Left renal cortex interstitium (tissue), 4 donors: ENCODE measurements around the gene MBTPS1. TPM values are rescaled to one million over a fixed set of nuclear protein-coding genes. Genes with fewer than 3 reads are reported as not detected.
"Not testable (repeated sequence)": the region's sequence is repeated elsewhere in the genome, so short reads cannot be mapped to it uniquely, and the experiment has no call there.

Experiments
- DNase-seq, 4 donors: peaks; one replicate each; pipeline ENCODE4 v3.0.0-alpha.2; 2013; ENCODE audit warnings: low read depth in 4 of 4, low spot score in 2 of 4, missing footprints in 1 of 4
- polyA plus RNA-seq, 4 donors: library from polyadenylated mRNA; unstranded; fragments of 120-200 nt; gene quantifications; one replicate each; pipeline ENCODE4 v1.2.1, GENCODE V29; 2013; ENCODE audit not compliant: insufficient read length in 4 of 4

The MBTPS1 gene
- polyA plus RNA-seq, 4 donors = 106 to 121 (median 117) TPM

DNA sequence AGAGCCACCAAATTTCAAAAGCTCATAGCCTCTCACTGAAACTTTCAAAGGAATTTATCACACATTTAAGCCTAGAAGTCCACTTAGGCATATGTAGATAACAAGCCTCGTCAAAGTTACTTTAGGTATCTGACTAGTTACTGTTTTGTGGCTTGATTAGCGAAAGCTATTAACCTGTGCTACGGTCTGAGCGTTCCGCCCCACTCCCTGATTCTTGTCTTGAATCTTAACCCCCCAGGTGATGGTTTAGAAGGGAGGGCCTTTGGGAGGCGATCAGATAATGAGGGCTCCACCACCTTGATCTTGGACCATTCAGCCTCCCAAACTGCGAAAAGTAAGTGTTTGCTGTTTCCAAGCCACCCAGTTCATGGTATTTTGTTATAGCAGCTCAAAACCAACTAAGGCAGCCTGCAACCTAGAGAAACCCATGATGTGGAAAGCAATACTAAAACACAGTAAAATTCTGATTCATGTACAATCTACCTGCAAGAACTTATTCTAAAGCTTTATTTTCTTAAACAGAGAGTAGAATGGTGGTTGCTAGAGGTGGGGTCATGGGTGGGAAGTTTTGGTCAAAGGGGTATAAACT, 21.1 kb upstream of the MBTPS1 start:
- no peak for DNase-seq

DNA sequence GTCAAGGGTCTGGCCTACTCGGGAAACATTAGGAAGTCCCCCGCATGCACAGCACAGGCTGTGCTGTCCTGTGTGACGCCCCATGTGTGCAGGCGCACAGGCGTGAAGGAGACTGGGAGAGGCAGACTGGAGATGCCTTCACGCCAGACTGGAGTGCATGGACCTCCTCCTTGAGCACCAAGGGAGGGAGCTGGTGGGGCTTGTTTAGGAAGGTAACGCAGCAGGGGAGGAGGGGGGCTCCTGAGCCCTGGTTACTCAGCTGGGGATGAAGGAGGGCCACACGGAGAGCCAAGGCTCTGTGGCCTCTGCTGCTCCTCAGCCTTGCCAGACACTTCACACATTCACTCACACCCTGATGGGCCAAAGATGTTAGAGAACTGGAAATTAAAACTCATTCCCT, 20.5 kb upstream of the MBTPS1 start:
- no peak for DNase-seq

DNA sequence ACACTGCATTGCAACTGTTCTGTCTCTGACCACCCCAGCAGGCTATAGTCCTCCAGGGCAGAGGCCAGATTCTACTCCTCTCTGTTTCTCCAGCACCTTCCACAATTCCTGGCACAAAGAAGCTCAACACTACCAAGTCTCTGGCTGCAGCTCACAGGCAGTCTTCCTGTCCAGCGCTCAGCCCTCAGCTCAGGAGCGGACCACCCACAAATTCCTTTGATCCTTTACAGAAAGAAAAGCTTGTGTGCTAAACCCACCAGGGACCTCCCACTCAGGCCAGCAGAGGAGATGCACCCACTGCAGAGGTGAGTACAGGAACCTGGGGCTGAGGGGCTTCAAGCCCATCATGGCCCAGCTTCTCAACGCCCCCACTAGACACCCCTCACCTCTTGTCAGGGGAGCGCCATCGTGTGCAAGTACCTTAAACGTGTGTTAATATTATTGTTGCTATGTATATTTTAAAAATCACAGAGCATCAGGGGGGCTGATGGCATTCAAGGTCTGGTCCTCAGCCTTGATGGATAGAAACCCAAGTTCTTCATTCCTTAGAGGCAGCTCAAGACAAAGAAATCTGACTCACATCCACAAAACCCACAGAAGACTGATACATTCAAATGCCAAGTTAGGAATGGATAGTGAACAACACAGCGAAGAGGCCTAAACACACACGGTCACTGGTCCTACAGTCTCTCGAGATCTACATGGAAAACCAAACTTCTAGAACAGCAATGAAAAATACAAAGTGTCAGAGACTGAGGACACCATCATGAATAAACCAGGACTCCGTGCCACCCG, 19.8 kb upstream of the MBTPS1 start:
- no peak for DNase-seq

DNA sequence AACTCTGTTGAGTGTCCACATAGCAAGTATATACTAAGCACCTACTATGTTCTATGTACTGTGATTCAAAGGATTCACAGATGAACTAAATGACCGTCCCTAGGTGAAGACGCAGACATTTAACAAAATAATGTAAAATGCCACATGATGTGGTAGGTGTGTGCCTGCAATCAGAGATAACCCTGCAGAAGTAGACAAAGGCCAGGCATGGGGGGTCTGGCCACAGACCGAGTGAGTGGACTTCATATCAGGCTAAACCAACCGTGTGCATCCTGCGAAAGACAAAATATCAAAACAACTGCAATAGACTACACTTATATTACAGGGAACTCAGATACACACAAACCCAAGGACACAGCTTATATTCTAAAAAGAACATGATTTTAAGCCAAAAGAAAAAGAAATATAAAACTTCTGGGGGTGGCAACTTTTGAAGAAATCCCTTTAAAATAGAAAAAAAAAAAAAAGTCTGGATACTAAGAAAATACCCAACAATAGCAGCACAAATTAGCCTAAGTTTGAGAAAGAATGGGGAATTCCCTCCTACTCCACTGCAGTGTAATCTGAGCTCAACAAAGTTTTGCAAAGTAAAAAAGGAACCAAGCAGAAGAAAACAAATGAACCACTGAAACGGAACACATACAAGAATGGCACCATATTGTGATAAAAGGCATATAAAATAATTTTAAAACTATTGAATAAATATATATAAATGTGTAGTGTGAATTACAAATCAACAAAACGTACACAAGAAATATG, 16.0 kb upstream of the MBTPS1 start:
- no peak for DNase-seq

DNA sequence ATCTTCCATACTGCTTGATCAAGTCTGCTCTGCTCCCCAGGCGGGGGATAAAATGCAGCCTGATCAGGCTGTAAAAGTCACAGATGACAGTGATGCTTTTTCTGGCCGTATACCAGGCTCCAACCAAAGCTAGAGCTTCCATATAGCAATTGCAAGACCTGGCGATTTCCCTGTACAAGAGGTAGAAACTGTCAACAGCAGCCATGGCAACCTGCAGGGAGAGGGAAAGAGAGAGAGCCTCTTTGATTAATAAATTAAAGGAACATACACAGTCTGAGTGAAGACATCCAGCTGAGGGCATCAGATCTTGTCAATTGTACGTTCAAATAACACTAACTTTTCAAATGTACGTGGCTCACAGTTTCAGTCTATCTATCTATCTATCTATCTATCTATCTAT, 14.4 kb upstream of the MBTPS1 start:
- DNase-seq = no peak

DNA sequence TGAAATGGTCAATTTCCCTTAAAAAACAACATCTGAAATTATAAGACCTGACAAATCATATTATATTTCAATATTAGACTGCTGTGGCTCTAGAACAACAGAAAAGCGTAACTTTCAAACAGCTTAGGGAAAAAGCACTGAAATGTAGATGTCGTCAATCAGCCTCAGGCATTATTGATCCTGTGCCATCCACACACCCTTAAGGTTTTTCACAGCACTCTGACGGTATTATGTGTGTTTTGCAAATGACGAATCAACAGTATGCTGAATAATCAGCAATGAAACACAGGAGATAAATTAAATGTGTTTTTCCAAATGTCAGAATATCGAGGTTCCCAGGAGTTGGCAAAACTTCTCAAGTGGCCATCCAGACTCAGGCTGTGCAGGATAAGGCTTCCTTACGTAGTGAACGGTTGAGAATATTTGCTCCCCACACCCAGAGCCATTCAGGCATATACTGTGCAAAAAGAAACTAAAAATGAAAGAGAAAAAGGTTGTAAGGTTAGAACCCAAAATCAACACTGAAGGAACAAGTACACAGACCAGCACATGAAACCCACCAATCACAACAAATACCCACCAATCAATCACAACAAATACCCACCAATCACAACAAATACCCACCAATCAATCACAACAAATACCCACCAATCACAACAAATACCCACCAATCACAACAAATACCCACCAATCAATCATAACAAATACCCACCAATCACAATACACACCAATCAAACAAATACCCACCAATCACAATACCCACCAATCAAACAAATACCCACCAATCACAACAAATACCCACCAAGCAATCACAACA, 7.7 kb upstream of the MBTPS1 start:
- DNase-seq = no peak

DNA sequence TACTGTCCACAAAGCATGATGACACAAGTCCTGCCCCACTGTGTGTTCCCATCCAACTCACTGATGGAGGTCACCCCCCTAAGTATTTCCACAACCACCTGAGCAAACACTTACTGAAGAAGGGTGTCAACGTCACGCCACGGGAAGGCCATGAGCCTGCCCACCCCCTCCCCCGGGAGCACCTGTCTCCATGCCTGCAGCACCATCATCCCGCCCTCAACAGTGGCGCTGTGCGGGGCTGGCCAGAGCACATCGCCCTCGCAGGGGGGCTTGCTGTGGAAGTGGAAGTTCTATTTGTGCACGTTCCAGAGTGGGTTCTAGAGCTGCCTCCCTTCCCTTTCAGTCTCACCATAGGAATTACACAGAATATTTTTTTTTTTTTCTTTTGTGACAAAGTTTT, 4.3 kb upstream of the MBTPS1 start:
- DNase-seq = no peak

DNA sequence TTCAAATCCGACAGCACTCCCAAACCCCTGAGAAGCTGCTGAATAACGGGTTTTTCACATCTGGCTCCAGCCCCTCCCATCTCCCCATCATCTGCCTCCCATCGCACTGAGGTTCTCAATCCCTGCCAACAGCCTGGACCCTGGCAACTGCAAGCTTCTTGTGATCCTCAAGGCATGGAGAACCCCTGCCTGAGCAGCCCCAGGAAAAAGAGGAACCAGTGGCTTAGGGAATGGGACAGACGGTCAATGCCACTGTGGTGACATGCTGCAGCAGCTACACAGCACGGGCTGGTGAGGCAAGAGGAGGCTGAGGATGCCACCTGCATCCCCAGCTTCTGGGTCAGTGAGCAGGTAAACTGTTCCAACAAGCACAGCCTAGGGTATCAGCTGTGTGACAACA, 3.3 kb upstream of the MBTPS1 start:
- DNase-seq = no peak

DNA sequence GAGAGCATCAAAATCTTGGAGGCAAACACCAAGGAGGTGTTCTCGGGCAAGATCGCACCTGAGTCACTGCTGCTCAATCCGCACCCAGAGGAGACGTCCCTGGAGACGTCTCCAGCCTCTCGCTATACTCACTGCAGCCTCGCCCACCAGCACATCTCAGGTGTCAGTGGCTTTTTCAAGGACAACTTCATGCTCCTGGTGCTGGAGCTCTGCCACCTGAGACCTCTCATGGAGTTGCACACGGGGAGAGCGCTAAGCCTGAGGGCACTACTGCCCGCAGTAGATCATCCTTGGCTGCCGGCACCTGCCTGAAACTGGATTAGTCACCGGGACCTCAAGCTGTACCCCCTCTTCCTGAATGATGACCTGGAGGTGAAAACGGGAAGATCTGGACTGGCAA, 2.6 kb upstream of the MBTPS1 start:
- DNase-seq = no peak

DNA sequence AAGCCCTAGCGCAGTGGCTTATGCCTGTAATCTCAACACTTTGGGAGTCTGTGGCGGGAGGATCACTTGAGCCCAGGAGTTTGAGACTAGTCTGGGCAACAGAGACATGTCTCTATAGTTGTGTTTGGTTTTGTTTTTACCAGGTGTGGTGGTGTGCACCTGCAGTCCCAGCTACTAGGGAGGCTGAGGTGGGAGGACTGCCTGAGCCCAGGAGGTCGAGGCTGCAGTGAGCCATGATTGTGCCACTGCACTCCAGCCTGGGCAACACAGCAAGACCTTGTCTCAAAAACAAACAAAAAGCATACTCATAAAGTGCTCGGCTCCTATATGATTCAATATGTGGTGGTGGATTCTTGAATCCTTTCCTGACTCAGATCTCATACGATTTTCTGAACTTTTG, 1.6 kb upstream of the MBTPS1 start:
- DNase-seq = not testable (repeated sequence)

DNA sequence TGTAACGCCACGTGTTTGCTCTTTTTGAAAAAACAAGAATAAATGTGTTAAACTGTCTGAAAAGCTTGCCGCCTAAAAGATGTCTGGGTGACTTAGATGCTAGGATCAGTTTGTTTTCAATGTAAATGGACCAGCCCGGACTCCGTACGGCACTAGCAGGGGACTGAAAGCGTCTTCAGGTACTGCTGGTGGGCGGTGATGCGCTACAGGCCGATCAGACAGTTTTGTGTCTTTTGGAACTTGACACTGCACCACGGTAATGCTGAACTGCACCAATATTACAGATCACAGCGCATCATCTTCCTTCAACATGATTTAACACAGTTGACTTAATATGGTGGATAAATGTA, 727 bp upstream of the MBTPS1 start:
- DNase-seq = peak in 3 of 4 donors; percentile 29 to 32 (median 30)

DNA sequence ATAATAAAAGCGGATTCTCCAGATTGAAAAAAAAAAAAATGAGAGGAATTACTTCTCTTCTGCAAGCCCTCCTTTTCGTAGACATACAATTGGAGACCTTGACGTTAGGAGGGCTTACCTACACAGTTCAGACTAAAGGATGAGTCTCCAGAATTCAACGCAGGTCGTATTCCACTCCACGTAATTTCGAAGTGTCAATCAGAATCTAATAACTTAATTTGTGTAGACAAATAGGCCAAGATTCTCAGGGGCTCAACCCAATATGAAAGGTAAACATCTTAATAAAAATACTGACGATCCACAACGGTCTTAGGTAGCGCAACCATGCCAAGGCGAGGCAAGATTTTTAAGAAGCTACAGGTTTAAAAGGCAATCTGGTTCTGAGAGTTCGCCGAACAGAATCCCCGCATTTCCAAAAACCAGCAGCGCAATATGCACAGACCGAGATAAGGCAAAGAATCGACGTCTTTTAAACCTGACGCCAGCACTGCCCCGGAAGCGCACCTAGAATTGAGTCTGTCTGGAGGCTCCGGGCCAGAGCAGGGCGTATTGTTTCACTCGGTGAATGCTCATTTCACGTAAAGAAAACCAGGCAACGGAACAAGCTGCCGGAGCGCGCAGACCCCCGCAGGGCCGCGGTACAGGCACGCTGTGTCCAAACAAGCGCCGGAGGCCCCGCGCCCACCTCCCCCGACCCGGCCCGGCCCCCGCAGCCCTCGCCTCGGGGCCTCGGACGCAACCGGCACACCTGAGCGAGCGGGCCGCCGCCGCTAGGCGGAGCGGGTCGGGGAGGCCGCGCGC, 623 bp downstream of the MBTPS1 start:
- no peak for DNase-seq

DNA sequence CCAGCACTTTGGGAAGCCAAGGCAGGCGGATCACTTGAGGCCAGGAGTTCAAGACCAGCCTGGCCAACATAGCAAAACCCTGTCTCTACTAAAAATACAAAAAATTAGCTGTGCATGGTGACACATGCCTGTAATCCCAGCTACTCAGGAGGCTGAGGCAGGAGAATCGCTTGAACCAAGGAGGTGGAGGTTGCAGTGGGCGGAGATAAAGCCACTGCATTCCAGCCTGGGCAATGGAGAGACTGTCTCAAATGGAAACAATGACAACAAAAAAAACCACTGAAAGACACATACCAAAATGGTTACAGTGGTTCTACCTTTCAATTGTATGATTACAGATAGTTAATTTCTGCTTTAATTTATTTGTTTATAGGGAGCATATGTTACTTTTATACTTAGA, 4.8 kb downstream of the MBTPS1 start:
- not testable (repeated sequence) for DNase-seq

DNA sequence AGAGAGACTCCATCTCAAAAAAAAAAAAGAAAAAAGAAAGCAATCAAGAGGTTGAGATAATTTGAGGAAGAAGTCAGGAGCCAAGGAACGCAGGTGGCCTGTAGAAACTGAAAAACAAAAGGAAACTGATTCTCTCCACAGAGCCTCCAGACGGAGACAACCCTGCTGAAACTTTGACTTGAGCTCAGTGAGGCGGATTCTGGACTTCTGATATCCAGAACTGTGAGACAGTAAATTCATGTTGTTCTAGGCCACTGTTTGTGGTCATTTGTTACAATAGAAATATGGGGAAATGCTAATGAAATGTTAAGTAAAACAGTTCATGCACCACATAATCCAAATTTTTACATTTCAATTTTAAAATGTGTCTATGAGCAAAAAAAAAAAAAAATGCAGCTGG, 5.2 kb downstream of the MBTPS1 start:
- DNase-seq = no peak

DNA sequence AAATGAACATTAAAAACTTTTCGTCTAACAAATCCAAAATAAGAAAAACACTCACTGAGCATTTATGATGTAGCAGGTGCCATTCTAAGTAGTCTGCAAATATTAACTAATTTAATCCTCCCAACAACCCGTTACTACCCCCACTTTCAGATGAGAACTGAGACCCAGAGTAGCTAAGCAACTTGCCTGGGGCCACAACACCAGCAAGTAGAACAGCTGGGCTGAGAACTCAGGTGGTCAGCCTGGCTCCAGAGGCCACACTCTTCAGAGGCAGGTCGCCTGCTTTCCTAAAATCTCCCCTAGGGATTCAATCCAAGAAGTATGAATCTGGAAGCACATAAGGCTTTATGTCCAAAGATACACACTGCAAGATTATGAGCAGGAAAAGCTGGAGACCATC, 6.2 kb downstream of the MBTPS1 start:
- no peak for DNase-seq

DNA sequence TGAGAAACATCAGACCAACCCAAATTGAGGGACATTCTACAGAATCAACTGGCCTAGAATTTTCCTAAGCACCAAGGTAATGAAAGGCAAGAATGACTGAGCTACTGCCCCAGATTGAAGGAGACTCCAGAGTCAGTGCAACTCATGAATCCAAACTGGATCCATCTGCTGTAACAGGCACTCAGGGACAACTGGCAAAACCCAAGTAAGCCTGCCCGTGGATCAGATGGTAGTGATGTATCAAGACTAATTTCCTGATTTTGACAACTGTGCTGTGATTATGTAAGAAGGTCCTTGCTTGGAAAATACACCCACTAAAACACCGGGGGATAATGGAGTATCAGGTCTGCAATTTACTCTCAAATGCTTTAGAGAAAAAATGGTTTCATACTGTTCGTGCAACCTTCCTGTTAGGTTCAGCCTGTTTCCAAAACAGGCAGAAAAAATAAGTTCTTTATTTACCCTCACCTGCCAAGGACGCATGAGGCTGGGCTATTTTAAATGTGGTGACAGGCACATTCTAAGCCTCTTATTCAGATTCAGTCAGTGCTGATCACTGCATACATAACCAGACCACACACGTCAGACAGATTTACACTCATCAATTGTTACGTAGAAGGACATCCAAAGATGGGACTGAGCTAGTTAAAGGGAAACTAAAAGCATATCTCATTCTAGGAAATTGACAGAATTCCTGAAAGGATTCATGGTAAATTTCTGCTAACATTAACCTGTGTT, 7.0 kb downstream of the MBTPS1 start:
- DNase-seq = no peak

DNA sequence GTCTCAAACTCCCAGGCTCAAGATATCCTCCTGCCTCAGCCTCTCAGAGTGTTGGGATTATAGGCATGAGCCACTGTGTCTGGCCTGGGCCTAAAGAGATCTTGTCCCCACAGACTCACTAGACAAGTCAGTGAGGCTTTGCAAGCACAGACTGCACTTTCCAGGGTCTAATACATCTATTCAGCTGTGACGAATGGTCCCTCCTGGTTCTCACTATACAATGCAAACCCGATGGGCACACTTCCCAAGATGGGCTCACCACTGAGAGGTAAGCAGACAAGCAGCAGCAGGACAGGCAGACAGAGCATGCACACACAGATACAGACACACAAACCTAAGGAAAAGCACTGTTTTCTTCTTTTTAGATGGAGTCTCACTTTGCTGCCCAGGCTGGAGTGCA, 8.8 kb downstream of the MBTPS1 start:
- no peak for DNase-seq

DNA sequence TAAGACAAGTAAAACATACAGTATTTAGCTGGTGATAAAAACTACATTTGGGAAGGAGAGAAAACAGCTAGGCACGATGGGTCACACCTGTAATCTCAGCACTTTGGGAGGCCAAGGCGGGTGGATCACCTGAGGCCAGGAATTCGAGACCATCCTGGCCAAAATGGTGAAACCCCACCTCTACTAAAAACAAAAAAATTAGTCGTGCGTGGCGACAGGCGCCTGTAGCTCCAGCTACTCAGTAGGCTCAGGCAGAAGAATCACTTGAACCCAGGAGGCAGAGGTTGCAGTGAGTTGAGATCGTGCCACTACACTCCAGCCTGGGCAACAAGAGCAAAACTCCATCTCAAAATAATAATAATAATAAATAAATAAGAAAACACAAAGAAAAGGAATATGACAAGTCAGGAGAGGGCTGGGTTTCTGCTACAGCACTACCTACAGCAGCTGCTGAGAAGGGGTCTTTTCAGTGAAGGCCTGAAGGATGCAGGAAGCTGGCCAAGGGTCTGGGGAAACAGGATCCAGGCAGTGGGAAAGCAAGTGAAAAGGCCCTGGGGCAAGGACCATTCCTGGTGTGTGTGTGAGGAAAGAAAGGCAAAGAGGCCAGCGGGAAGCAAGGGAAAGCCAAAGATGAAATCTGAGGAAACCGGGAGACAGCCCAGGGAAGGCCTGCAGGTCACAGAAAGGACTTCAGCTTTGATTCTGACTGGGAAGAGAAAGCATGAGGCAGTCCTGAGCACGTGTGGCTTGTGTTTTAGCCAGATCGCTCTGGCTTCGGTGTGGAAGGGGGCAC, 10.6 kb downstream of the MBTPS1 start:
- DNase-seq = no peak

DNA sequence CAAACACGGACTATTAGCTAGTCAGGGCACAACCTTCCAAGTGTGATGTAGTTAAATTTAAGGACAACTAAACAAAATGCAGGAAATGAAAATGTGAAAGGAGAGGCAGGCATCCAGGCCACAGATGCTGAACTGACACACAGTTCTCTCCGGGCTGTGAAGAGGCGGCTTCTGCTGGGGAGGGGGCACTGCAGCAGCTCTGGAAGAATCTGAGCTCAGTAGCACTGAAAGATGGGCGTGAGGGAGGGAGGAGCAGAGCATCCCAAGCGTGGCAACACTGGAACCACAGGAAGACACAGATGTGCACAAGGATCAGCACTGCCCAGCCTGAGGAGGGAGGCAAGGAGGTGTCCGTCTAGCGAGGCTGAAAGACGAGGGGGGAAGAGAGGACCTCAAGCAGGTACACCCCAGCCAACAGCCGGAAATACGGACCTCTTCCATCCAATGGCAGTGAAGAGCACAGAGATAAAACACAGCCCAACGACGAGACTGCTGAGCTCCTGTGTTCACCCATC, 11.4 kb downstream of the MBTPS1 start:
- no peak for DNase-seq
